Testis (tissue), 2 donors: ENCODE measurements around the gene INPP5A.

Experiments
- CTCF ChIP-seq, 3 experiments: fragments of 450-650 bp in 2 of 3; fragments of 200-600 bp in 1 of 3; sonication (generic) in 1 of 3; IDR thresholded peaks; one replicate each; pipeline ENCODE4 v1.5.1; 2016 to 2019; ENCODE audit warnings: antibody characterized with exemption in 3 of 3, mild to moderate bottlenecking in 2 of 3, moderate library complexity in 1 of 3
- POLR2A ChIP-seq: fragments of 450-650 bp; IDR thresholded peaks from one replicate; pipeline ENCODE4 v1.6.1; 2017; ENCODE audit warnings: antibody characterized with exemption, mild to moderate bottlenecking, moderate library complexity

- no peak for TF ChIP-seq CTCF (IDR thresholded peaks at IDR 0.05)
- no peak for TF ChIP-seq POLR2A
These were observed 276.2 kb downstream of the INPP5A start for GRCh38 chr10:132813560-132814468.
